Small intestine (tissue), 7 donors: ENCODE results near the gene SYTL3. TPM values are rescaled to one million over a fixed set of nuclear protein-coding genes. Genes with fewer than 3 reads are reported as not detected.

Experiments used
- DNase-seq, 2 donors: peaks; one replicate each; pipeline versions ENCODE4 v3.0.0 to v3.0.0-alpha.2; 2013
- FAIRE-seq: peaks from 2 replicates; lab custom pipeline; 2012; peaks lifted over from hg19 to GRCh38; lab: Jason Lieb, UNC
- H3K27ac ChIP-seq, 3 donors: one replicate each; pipeline ENCODE4 v1.5.1; 2013; ENCODE audit warnings: low read length in 2 of 3, mild to moderate bottlenecking in 2 of 3, control low read depth in 1 of 3, inconsistent platforms in 1 of 3, low read depth in 1 of 3, moderate library complexity in 1 of 3
- H3K27me3 ChIP-seq, 3 donors: one replicate each; pipeline ENCODE4 v1.6.1; 2013; ENCODE audit warnings: low read length in 3 of 3, inconsistent platforms in 1 of 3; ENCODE audit not compliant: control insufficient read depth in 3 of 3, insufficient read depth in 3 of 3
- H3K36me3 ChIP-seq, 3 donors: one replicate each; pipeline ENCODE4 v1.6.1; 2013; ENCODE audit warnings: low read length in 3 of 3, inconsistent platforms in 1 of 3, low read depth in 1 of 3, mild to moderate bottlenecking in 1 of 3, moderate library complexity in 1 of 3; ENCODE audit not compliant: control insufficient read depth in 3 of 3, insufficient read depth in 2 of 3
- H3K4me1 ChIP-seq, 3 donors: one replicate each; pipeline ENCODE4 v1.6.1; 2013; ENCODE audit warnings: low read length in 2 of 3, inconsistent platforms in 1 of 3, low read depth in 1 of 3, mild to moderate bottlenecking in 1 of 3, moderate library complexity in 1 of 3; ENCODE audit not compliant: control insufficient read depth in 3 of 3, insufficient read depth in 2 of 3
- H3K4me3 ChIP-seq, 3 donors: one replicate each; pipeline ENCODE4 v1.5.1; 2013; ENCODE audit warnings: low read length in 3 of 3, control low read depth in 1 of 3, inconsistent platforms in 1 of 3, low read depth in 1 of 3, mild to moderate bottlenecking in 1 of 3, moderate library complexity in 1 of 3
- H3K9me3 ChIP-seq, 2 donors: one replicate each; pipeline ENCODE4 v1.6.1; 2013; ENCODE audit warnings: low read depth in 1 of 2, low read length in 1 of 2; ENCODE audit not compliant: control insufficient read depth in 2 of 2, insufficient read depth in 1 of 2
- whole genome bisulfite sequencing, 3 donors: extraction: QIAGEN DNeasy Blood & Tissue Kit; methylation state at CpG; one replicate each; pipeline ENCODE4 v1.1.7; 2013; 5-methylcytosine and 5-hydroxymethylcytosine counted together
- polyA plus RNA-seq, 4 donors: library from polyadenylated mRNA; stranded (reverse) in 3 of 4; unstranded in 1 of 4; fragments of 200-250 nt in 3 of 4; fragments of 120-200 nt in 1 of 4; gene quantifications; one replicate each; pipeline versions ENCODE4 v1.2.1 to v1.2.3, GENCODE V29; 2013
- donor health status: healthy with polysubstance abuse.
- donor health status: control.
- donor health status: control.
- donor health status: Bipolar disorder and iron deficiency.
- donor health status: healthy.

Gene SYTL3
- polyA plus RNA-seq, 4 donors: 2.9 to 5.7 (median 4.4) TPM

DNA sequence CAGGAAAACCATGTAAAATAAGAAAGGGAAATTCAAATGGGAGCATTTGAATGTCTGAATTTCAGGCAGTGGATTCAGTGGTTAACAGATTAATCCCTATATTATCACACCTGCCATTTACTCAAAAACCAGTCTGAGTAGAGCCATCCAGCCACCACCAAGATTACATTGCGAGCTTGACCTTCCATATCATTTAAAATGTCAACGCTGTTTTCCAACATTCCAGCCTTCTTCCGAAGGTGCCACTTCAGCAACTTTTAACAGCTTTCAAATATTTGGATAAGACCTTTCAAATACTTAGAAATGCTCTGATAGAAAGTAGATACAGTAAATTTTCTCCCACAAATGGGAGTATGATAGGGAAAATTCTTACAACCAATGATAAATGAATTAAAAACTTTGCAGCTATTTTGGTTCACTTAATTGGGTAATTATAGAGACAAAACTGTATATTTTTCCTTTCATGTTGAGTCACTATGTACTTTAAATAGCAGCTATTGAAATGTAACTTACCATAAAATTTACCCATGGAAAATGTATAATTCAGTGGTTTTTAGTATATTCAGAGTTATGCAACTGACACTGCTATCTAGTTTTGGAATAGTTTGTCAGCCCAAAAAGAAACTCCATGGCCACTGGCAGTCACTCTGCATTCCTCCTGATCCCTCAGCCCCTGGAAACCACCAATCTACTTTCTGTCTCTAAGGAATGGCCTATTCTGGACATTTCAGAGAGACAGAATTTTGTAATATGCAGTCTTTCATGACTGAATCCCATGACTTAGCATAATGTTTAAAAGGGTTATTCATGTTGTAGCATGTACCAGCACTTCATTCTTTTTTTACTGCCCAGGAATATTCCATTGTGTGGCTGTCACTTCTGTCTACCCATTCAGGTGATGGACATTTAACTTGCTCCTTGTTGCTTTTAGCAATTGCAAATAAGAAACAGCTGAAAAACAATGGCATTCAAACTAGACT is 147.8 kb downstream of the SYTL3 start:
- no peaks in the 10 kb centered on the region for H3K9me3 ChIP-seq
- no peaks in the 10 kb centered on the region for H3K27me3 ChIP-seq
- H3K27ac ChIP-seq: peak overlapping the region in 2 of 3 donors; percentile 30 to 60
- no peak for DNase-seq
- WGBS, 3 donors: 29 to 58% (median 31%) methylated on average over 3 of the region's 3 CpGs
- peaks cover 28 to 79% (median 33%) of the 10 kb centered on the region in 3 donors for H3K4me1 ChIP-seq
- no peak for FAIRE-seq
- no peak overlapping the region for H3K4me3 ChIP-seq
- peaks cover 0 to 48% (median 0%) of the 10 kb centered on the region in 3 donors for H3K36me3 ChIP-seq

DNA sequence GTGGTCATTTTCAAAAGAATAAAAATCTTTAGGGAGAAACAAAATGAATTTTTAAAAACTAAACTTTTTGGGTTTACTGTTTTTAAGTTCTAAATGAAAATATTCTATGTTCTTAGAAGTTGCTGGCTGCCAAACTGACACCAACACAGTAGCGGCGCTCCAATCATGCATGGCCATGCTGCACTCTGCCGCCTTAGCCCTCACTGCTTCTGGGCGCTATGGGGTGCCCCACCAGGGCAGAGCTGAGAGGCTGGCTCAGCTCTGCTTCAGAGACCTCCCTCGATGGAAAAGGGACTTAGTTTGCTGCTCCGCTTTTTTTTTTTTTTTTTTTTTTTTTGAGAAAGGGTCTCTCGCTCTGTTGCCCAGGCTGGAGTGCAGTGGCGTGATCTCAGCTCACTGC is 148.5 kb downstream of the SYTL3 start:
- H3K36me3 ChIP-seq: peaks cover 0 to 45% (median 0%) of the 10 kb centered on the region in 3 donors
- DNase-seq: no peak
- no peaks in the 10 kb centered on the region for H3K9me3 ChIP-seq
- 90 to 93% (median 91%) methylated on average over 7 to 8 of the region's 8 CpGs for WGBS, 3 donors
- no peak for FAIRE-seq
- peaks cover 29 to 85% (median 33%) of the 10 kb centered on the region in 3 donors for H3K4me1 ChIP-seq
- H3K27me3 ChIP-seq: no peaks in the 10 kb centered on the region
- H3K4me3 ChIP-seq: no peak overlapping the region
- peak overlapping the region; percentile 80 to 94 (median 84) for H3K27ac ChIP-seq

GRCh38 chr6:158799051-158799792 is 149.4 kb downstream of the SYTL3 start:
- 11 to 35% (median 21%) methylated on average over 11 of the region's 11 CpGs for WGBS, 3 donors
- DNase-seq (peak; percentile 89 to 96), FAIRE-seq (no peak)
- Histone ChIP-seq H3K9me3 (no peaks in the 10 kb centered on the region), H3K36me3 (peaks cover 0 to 43% (median 0%) of the 10 kb centered on the region in 3 donors), H3K27me3 (no peaks in the 10 kb centered on the region), H3K4me3 (peak overlapping the region in 1 of 3 donors; percentile 10), H3K27ac (peak overlapping the region; percentile 80 to 94 (median 84)), H3K4me1 (peaks cover 32 to 86% (median 33%) of the 10 kb centered on the region in 3 donors)

DNA sequence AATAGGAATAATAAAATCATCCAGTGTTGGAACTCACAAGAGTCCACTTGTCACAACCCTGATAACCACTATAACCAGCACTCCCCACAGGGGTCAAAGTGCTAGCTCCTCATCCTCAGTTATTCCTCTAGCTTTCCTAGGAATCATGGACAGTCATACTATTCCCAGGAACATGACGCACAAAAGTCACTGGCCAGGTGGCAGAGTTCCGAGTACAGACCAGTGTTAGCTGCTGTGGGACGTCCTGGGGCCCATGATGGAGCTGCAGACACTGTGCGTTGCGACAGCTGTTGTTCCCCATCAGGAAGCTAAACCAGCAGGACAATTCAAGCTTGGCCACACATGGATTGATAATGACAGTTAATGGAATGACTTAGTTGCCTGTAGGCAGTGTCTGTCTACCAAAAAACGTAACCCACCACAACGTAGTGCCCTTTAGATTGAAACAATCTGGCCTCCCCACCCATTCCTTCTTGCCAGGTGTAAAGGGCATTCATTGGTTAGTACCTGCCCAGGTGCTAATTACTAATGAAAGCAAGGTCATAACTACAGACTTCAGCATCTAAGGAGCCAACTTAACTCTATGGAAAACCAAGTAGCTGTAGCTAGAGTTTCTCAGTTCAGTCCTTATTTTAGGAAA is 151.9 kb downstream of the SYTL3 start:
- DNase-seq: peak; percentile 93 to 99
- 16 to 65% (median 27%) methylated on average over 7 of the region's 7 CpGs for WGBS, 3 donors
- Histone ChIP-seq H3K36me3 (peaks cover 0 to 29% (median 0%) of the 10 kb centered on the region in 3 donors), H3K27me3 (no peaks in the 10 kb centered on the region), H3K27ac (peak overlapping the region; percentile 89 to 96 (median 94)), H3K9me3 (no peaks in the 10 kb centered on the region), H3K4me3 (no peak overlapping the region), H3K4me1 (peaks cover 24 to 68% (median 26%) of the 10 kb centered on the region in 3 donors)
- peak; percentile 26 for FAIRE-seq

- Histone ChIP-seq H3K36me3 (peaks cover 0 to 33% (median 9%) of the 10 kb centered on the region in 3 donors), H3K4me1 (peaks cover 19 to 72% (median 30%) of the 10 kb centered on the region in 3 donors), H3K27me3 (no peaks in the 10 kb centered on the region), H3K4me3 (peak overlapping the region in 1 of 3 donors; percentile 29), H3K27ac (peak overlapping the region; percentile 61 to 83 (median 77)), H3K9me3 (no peaks in the 10 kb centered on the region)
- FAIRE-seq: no peak
- 10 to 21% (median 14%) methylated on average over 5 of the region's 5 CpGs for WGBS, 3 donors
- peak; percentile 66 to 71 for DNase-seq
Observed at GRCh38 chr6:158803733-158804143, 153.9 kb downstream of the SYTL3 start.

GRCh38 chr6:158804207-158804606 is 154.4 kb downstream of the SYTL3 start:
- H3K9me3 ChIP-seq: no peaks in the 10 kb centered on the region
- FAIRE-seq (no peak), DNase-seq (peak in 1 of 2 donors; percentile 61)
- H3K36me3 ChIP-seq: peaks cover 0 to 30% (median 9%) of the 10 kb centered on the region in 3 donors
- H3K4me1 ChIP-seq: peaks cover 15 to 71% (median 28%) of the 10 kb centered on the region in 3 donors
- peak overlapping the region; percentile 61 to 83 (median 77) for H3K27ac ChIP-seq
- no peaks in the 10 kb centered on the region for H3K27me3 ChIP-seq
- no peak overlapping the region for H3K4me3 ChIP-seq

GRCh38 chr6:158805698-158806377 is 156.0 kb downstream of the SYTL3 start:
- Histone ChIP-seq H3K4me1 (peaks cover 13 to 70% (median 29%) of the 10 kb centered on the region in 3 donors), H3K27ac (peak overlapping the region; percentile 34 to 60 (median 49)), H3K36me3 (peaks cover 0 to 25% (median 9%) of the 10 kb centered on the region in 3 donors), H3K27me3 (no peaks in the 10 kb centered on the region), H3K9me3 (no peaks in the 10 kb centered on the region), H3K4me3 (peak overlapping the region in 1 of 3 donors; percentile 22)
- 33 to 68% (median 51%) methylated on average over 5 of the region's 5 CpGs for WGBS, 3 donors
- FAIRE-seq: no peak
- DNase-seq: peak; percentile 64 to 85
